Stomach (tissue), 4 donors: ENCODE measurements around the gene LSMEM2.

ENCODE experiments used
- POLR2A ChIP-seq, 4 donors: fragments of 450-650 bp; IDR thresholded peaks; one replicate each; pipeline ENCODE4 v1.6.1; 2016; ENCODE audit warnings: antibody characterized with exemption in 4 of 4, control low read depth in 2 of 4, mild to moderate bottlenecking in 1 of 4, moderate library complexity in 1 of 4
- POLR2AphosphoS5 ChIP-seq, 3 donors: sonication (generic); formaldehyde crosslinking; IDR thresholded peaks; one replicate each; pipeline ENCODE4 v1.6.1; 2016; ENCODE audit warnings: antibody characterized with exemption in 3 of 3

- no peak for TF ChIP-seq POLR2A (IDR thresholded peaks at IDR 0.05)
- no peak for TF ChIP-seq POLR2AphosphoS5 (IDR thresholded peaks at IDR 0.05)
These were observed 17.9 kb upstream of the LSMEM2 start for GRCh38 chr3:50260942-50261441.
